HG03064 (cell line): ENCODE results near the gene SPINT2.
"Not testable (repeated sequence)": the region's sequence is repeated elsewhere in the genome, so short reads cannot be mapped to it uniquely, and the experiment has no call there.

ENCODE experiments used
- ATAC-seq: cut with Tn5 transposase; IDR thresholded peaks from one replicate; pipeline ENCODE4 v1.9.1; 2021; ENCODE audit warnings: low read depth; ENCODE audit not compliant: unreplicated experiment

Gene SPINT2

DNA sequence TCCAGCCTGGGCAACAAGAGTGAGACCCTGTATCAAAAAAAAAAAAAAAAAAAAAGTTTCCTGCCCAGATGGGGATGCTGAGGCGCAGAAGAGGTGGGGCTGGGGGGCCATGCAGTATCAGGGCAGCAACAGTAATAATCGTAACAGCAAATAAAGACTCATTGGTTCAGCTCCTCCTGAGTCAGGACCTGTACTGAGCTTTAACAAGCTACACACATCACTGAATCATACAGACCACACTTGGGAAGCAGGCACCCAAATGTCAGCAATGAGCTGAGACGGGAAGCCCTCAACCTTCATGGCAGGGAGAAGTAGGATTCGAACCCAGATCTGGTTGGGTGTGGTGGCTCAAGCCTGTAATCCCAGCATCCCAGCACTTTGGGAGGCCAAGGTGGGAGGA lies 29.8 kb upstream of the SPINT2 start:
- no peak for ATAC-seq

DNA sequence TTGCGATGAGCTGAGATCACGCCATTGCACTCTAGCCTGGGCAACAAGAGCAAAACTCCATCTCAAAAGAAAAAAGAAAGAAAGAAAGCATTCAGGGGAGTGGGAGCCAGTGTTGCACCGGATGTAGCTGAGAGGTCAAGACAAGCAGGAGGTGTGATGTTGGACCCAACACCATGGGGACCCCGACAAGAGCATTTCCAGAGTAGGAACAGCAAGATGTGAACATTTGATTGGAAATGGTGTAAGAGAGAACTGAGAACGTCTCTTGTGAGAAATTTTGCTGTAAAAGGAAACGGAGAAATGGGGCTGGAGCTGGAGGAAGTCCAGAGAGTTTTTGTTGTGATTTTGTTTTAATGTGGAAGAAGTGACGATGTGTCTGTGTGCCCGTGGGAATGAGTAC lies 24.6 kb upstream of the SPINT2 start:
- ATAC-seq = no peak

DNA sequence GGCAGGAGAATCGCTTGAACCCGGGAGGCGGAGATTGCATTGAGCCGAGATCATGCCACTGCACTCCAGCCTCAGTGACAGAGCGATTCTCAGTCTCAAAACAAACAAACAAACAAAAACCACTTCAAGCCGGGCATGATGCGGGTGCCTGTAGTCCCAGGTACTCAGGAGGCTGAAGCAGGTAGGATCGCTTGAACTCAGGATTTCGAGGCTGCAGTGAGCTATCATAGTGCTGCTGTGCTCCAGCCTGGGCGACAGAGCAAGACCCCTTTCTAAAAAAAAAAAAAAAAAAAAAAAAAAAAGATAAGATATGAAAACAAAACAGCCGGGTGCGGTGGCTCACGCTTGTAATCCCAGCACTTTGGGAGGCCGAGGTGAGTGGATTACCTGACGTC lies 21.1 kb upstream of the SPINT2 start:
- no peak for ATAC-seq

DNA sequence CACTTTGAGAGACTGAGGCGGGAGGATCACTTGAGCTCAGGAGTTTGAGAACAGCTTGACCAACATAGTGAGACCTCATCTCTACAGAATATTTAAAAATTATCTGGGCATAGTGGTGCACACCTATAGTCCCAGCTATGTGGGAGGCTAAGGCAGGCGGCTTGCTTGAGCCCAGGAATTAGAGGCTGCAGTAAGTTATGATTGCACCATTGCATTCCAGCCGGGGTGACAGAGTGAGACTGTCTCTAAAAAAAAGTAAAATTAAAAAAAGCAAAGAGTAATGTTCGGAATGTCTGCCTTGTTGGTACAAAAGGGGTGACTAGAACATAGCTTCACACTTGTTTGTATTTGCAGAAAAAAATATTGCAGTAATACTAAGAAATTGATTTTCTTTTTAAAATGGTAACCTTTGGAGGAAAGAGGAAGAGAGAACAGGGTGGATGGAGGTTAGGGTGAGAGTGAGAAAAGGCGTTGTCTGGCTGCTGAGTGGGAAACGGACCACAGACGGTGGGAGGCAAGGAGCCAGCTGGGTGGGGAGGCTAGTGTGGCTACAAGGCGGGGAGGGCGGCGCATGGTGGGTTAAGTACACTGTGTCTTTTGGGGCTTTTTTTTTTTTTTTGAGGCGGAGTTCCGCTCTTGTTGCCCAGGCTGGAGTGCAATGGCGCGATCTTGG lies 18.4 kb upstream of the SPINT2 start:
- no peak for ATAC-seq

DNA sequence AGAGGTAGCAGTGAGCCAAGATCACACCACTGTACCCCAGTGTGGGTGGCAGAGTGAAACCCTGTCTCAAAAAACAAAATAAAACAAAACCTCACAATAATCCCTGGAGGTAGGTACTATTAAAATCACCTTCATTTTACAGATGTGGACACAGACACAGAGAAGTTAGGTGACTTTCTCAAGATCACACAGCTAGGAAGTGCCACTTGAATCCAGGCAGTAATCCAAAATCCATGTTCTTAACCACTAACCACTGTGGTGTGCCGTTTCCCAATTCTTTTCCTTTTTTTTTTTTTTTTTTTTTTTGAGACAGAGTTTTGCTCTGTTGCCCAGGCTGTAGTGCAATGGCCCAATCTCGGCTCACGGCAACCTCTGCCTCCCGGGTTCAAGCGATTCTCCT lies 17.2 kb upstream of the SPINT2 start:
- no peak for ATAC-seq

DNA sequence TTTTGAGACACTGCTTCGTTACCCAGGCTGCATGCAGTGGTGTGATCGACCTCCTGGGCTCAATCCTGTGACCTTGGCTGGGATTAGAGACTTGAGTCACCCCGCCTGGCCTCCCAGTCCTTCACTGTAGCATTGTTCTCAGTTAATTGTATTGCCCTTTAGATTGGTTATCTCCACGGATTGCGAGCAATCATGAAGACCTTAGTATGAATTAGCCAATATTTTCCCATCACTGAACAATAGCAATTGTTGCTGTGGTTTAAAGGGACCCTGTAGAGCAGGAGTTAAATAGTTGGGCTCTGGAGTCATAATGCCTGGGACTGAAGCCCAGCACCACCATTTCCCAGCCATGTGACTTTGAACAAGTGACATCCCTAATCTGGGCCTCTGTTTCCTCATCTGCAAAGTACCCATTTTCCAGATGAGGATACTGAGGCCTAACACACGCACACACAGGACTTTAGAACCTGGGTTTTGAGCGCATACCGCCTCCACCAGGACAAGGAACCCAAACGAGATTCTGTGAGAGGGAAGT lies 16.6 kb upstream of the SPINT2 start:
- no peak for ATAC-seq

DNA sequence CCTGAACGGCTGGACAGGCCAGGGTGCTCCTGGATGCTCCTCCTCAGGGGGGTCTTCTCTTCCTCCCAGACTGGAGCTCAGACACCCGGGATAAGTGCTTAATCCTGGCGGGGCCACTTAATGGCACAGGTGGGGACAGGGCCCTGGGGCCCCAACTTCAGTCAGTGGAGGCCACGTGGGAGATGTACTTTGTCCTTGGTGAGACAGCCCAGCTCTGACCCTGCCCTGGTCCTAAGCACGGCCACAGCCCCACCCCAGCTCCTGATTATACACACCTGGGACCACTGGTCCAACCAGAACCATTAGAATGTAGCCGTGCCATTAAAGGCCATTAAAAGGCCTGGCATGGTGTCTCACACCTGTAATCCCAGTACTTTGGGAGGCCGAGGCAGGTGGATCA lies 16.0 kb upstream of the SPINT2 start:
- no peak for ATAC-seq

DNA sequence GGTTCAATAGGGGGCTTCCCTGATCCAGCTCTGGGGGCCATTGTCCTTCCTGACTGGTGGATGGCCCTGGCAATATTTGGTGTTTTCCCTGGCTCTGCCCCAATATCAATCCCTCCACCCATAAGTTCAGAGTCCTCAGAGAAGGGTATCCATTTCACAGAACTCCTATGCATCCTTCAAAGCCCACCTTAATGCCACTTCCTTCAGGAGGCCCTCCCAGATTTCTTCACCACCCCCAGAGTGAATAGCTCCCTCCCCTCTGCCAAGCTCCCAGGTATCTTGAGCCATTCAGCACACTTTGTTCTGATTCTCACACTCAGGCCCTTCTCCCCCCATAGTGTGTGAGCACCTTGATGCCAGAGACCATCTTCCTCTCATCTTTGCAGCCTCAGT lies 13.9 kb upstream of the SPINT2 start:
- no peak for ATAC-seq

DNA sequence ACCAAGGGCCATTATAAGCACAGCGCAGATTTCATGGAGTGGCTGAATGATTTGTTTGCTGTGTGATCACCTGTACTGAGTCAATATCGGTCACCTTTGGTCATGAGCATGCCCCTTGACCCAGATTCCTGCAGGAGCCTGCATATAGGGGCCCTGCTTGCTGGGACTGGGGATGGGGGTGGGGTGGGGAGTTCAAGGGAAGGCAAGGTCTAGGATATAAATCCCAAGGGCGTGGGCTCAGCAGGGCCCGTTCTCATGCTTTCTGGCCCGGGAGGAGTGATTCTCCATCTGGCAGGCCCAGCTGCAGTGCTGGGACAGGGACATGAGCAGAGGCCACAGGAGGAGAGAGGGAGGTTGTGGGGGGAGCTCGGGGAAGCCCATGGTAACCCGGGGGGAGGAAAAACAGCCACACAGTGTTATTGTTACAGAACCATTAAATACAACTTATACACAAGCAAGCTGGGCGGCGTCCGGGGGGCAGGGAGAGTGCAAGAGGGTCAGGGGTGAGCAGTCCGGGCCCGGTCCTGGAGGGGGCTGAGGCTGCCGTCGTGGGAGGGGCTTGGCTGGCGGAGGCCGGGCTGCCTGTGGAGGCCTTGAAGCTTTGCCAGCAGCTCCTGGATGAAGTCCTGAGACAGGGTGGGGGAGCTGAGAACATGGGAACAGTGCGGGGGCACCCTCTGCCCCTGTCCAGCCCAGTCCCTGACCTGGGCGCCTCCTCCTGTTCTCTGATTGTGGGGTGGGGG lies 13.4 kb upstream of the SPINT2 start:
- no peak for ATAC-seq

DNA sequence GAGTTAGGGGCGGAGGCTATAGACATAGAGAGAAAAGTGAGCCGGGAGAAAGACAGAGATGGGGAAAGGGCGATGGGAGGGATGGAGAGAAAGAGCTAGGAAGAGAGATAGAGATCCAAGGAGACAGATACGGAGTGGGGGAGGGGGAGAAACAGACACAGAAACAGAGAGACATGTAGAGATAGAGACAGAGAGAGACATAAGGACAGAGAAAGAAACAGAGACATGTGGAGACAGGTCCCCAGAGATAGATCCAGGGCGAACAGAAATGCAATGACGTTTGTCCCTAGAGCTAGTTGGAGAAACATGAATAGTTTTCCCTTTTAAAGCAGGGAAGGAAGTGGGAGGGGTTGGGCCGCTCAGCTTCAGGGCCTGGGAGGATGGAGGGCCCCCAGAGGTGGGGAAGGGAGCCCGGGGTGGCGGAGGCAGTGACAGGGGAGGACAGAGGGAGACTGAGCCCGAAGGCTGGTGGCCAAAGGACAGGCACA lies 12.8 kb upstream of the SPINT2 start:
- no peak for ATAC-seq

DNA sequence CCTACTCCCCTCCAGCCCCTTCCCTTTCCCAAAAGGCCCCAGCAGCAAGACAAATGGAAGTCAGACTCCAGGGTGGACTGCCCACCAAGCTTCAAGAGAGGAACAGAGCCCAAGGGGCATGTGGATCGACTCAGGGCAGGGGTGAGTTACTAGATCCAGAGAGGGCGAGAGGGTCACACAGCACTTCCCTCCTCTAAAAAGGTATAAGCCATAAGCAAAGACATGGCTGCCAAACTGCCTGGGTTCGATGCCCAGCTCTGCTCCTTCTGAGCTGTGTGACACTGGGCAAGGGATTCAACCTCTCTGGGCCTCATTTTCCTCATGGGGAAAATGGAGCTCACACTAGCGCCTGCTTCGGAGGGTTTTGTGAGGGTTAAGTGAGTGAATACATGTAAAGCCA lies 12.0 kb upstream of the SPINT2 start:
- no peak for ATAC-seq

DNA sequence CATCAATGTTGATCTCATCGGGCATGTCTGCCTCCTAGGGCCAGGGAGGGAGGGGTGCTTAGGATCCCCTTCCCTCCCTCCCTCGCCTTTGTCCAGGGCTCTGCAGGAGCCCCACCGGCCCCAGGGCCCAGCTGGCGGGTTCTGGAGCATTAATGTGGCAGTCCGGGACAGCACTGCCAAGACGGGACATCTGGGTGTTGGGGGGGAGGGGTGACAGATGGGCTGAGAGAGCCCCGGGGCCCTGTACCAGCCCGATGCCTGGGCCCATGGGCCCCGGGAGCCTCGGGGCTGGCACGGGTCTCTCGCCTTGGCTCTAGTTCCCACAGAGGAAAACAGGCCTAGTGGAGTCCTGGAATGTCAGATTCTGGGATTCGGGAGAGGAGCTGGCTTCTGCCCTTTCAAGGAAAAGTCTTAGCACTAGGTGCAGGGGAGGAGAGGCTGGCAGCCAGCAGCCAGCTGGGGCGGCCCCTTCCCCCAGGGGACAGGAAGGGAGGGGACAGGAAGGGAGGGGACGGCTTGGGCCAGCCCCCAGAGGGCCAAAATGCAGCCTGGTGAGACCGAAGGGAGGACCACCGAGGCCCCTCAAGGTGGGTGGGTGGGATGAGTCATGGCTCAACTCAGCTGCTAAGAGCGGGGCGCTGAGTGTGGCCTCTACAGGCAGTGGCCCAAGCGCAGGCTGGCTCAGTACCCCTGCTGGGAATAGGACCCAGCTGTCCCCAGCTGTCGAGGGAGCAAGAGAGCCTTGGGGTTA lies 11.3 kb upstream of the SPINT2 start:
- no peak for ATAC-seq

DNA sequence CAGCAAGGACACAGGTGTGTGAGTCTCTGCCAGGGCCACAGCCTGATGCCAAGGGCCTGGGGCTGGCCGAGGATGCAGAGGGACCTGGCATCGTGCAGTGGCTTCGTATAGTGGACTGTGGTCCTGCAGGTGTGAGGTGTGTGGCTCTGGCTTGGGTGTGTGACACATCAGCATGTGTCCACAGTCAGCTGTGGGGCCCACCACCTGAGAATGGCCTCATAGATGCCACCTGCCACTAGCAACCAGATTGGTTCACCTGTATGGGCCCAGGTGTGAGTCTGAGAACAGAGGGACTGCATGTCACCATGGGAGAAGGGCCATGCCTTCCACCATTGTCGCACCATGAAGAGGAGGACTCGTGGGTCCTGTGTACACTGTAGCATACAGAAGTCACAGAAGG lies 10.6 kb upstream of the SPINT2 start:
- ATAC-seq = no peak

DNA sequence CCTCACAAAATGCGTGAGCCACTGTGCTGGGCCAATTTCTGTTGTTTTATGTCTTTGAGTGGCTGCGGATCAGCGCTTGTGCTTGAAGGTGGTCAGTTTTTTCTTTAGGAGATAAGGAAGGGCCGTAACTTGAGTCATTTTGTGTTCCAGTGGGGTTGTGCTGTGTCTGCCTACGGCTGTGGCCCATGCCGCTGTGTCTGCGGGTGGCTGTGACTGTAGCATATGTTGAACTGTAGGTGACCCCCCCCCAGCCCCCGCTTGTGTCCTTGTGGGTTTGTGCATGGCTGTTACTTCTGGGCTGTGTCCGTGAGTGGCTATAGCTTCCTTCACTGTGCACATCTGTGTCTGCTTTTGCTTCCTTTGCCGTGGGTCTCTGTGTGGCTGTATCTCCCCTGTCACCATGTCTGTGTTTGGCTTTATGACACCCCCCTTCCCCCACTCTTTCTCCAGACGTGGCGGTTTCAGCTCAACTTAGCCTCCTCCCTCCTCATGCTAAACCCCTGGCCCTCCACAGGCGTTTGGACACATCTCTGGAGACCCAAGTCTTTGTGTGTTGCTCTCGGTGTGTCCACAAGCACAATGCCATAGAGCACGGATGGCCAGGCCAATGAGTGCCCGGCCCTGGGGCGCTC lies 8.9 kb upstream of the SPINT2 start:
- no peak for ATAC-seq

DNA sequence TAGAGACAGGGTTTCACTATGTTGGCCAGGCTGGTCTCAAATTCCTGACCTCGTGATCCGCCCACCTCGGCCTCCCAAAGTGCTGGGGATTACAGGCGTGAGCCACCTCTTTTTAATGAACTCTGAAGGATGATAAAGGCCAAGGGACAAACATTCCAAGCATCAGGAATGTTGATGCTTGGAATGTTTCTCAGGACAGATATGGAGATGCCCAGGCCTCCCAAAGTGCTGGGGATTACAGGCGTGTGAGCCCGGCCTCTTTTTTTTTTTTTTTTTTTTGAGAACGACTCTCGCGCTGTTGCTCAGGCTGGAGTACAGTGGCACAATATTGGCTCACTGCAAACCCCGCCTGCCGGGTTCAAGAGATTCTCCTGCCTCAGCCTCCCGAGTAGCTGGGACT lies 2.4 kb upstream of the SPINT2 start:
- ATAC-seq = not testable (repeated sequence)

DNA sequence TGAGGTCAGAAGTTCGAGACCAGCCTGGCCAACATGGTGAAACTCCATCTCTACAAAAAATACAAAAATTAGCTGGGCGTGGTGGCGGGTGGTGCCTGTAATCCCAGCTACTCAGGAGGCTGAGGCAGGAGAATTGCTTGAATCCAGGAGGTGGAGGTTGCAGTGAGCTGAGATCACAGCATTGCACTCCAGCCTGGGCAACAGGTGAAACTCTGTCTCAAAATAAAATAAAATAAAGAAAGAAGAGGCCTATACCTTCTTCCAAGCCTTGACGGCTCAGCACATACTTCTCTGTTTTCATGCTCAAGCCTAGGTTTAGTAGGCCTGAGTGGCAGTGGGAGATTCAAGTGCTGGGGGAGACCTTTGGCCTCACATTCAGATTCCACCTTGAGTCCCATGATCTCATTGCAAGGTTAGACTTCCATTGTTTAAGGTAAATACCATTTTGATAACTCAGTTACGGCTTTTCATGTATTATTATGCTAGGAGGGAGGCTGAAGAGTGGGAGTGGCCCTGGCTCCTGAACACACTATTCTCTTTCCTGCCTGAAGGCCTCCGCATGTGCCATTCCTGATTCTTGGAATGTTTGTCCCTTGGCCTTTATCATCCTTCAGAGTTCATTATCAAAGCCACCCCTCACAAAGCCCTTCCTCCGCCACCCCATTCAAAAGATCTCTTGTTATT lies 1.6 kb upstream of the SPINT2 start:
- ATAC-seq = no peak

DNA sequence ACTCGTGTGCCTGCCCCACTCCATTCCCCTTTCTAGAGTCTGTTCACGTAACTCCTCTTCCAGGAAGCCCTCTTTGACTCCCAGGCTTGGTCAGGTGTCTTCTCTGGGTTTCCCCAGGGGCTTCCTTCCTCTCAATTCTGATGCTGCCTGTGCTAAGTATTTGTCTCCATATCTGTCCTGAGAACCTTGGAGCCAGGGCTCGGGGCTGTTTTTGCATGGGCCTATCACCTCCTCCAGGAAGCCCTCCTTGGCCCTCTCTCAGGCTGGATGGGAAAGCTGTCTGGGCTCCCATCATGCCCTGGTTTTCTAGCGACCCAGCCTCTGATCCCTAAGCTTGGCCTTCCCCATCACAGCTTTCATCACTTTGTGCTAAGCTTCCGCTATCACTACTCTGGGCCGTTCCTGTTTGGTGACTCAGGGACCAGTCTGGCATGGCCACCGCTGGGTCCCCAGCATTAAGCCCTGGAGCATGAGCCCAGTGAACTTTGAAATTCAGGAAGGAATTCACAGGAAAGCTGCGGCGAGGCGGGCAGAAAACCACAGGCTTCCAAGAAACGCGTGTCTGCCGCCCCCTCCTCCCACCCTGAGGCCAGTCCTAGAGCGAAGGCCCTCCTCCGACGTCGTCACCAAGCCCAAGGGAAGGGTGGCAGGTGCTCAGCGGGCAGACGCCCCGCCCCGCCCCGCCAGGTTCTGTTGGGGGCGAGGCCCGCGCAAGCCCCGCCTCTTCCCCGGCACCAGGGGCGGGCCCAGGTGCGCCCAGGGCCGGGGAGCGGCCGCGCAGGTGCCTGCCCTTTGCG lies 486 bp upstream of the SPINT2 start:
- no peak for ATAC-seq

DNA sequence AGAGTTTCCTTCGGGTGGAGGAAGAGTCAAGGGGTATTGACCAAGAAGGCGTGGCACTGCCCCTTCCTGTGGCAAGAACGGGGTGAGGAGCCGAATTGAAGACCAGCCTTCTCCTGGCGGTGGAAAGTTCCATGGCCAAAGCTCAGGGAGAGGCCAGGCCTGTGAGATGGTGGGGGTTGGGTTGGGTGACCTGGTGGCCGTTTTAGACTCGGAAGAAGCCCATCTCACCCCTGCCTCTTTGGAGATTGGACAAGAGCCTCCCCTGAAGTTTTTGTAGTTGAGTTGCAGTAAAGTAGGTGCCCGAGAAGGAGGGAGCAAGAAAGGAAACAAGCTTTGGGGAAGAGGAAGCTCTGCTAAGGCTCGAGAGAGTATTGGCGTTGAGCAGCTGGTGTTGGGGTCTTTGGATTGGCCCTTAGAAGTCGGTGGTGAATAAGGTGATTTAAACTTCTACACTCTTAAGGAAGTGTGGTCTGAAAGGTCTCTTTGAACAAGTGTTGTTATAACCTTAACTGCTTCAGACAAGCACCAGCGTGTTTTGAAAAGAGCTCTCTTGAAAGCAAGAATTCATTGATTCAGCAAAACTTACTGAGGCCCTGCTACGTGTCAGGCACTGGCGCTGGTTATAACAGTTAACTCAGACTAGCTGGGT lies 964 bp downstream of the SPINT2 start:
- no peak for ATAC-seq

DNA sequence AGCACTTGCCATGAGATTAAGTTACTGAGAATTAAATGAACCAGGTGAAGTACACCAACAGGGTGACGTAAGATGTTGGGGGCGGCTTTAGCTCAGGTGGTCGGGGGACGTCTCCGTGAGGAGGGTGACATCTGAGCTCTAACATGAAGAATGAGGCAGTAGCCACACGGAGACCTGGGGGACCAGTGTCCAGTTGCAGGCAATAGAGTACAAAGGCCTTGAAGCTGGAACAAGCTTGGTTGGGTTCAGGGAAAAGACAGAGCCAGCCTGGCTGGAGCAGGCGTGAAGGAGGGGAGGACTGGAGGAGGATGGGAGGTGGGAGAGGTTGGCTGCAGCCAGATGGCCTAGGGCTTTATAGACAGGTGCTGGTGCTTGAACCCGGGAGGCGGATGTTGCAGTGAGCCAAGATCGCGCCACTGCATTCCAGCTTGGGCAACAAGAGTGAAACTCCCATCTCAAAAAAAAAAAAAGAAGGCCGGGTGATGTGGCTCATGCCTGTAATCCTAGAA lies 1.6 kb downstream of the SPINT2 start:
- no peak for ATAC-seq
